GM18951 (cell line): ENCODE measurements around the gene ARVCF.

ENCODE experiments used
- POLR2A ChIP-seq: IDR thresholded peaks from 4 replicates; pipeline ENCODE4 v1.6.1; 2011; ENCODE audit warnings: mild to moderate bottlenecking; ENCODE audit not compliant: insufficient read length, insufficient read depth; ENCODE audit errors: extremely low read depth
- in situ Hi-C: fragments of 300-500 bp; cut with MboI; formaldehyde crosslinking; loops from one replicate; pipeline ENCODE4 v1.12.0; 2022; ENCODE audit warnings: low sequenced_read_pairs, mixed read lengths, inconsistent platforms; ENCODE audit not compliant: unreplicated experiment

The ARVCF gene

DNA sequence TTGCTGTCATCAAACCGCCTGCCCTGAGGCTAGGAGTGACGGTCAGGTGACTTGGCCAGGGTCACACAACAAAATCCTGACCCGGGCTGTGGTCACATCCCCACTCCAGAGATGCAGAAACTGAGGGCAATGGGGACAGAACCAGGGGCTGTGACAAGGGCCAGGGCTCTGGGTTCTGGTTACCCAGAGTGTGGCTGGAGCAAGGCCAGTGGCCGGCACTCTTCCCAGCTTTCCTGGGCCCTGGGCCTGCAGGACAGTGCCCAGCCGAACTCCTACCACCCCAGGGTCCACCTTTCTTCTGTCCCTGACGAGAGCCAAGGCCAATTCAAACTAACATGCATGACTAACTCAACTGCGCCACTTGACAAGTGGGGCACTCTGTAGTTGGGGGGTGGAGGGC lies 35.9 kb downstream of the ARVCF start:
- TF ChIP-seq POLR2A: no peak

DNA sequence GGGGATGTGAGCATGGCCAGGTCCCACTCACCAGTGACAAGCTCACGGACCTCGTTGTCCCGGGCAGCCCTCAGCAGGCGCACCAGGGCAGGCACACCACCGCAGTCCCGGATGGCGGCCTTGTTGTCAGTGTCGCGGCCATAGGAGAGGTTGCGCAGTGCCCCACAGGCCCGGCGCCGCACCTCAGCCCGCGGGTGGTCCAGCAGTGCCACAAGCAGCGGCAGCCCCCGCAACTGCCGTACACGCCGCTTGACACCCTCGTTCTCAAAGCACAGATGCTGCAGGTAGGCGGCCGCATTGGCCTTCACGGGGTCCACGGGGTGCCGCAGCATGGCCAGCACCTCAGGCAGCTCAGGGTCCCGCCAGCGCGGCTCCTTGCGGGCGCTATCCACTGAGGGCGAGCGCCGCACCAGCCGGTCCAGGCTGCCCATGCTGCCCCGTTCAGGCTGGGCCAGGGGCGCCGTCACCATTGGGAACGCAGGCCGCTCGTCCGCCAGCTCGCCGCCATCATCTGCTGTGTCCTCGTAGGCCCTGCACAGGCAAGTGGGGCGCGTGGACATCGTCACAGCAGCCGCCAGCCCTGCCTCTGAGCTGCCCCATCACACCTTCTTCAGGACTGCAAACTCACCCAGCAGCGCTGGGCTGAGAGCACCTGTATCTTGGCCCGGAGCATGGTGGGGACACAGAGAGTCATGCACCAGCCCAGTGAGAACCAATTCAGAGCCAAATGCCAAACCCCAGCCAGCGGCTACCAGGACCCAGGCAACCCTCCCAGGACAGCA lies 36.7 kb downstream of the ARVCF start:
- TF ChIP-seq POLR2A: no peak
- in situ Hi-C loops: no loop called here

More for the DNA sequence above, 35.9 kb downstream of the ARVCF start:
- in situ Hi-C loops: no loop called here

DNA sequence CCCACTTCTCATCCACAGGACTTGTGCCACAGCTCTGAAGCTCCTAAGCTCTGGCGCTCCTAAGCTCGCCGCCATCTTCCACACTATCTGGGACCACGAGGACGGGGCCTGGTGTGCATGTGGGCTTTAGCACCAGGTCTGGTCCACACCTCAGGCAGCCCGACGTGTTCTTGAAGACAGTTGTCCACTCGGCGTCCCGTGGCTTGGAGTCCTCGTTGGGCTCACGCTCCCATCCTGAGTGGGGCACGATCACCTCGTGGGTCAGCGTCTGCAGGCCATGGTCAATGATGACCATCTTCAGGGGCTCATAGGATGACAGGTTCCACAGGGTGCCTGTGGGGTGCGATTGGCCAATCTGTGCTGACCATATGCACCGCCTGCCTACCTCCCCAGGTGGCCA lies 37.9 kb downstream of the ARVCF start:
- TF ChIP-seq POLR2A: no peak
- in situ Hi-C loops: no loop called here

DNA sequence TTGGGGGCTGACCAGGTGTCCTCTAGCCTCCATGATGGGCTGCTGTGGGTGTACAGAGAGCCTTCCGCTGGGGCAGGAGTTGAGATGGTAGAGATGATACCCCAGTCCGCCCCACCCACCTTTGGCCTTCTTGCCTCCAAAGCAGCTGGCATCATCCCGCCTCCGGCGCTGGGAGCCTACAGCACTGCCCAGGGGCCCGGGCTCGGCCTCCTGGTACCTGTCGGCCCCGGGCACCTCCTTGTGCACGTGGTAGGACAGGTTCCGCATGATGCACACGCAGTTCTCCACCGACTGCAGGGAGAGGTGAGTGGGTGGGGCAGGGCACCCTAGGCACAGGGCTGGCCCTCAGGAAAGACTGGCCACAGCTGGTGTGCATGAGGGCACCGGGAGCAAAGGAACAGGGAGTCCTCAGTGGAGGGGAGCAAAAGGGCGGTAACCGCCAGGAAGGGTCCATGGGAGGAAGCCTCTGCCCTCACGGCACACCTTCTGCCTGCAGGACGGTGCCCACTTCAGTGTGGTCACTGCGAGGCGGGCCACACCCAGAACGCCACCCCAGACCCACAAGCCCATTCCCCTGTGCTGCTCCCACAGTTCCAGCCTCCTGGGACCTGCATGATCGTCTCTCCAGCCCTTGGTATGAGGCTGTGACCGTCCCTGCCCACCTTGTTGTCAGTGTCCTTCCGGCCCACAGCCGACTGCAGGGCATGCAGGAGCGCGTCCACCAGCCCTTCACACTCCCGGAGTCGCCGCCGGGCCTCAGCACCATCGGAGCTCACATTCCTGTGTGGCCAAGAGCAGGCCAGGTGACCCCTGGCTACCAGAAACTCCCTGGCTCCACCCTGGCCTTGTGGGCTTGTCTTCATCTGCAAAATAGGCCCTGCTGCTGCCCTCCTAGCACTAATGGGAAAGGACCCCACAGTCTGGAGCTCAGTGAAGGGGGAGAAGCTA lies 39.1 kb downstream of the ARVCF start:
- in situ Hi-C loops: no loop called here
- no peak for TF ChIP-seq POLR2A

DNA sequence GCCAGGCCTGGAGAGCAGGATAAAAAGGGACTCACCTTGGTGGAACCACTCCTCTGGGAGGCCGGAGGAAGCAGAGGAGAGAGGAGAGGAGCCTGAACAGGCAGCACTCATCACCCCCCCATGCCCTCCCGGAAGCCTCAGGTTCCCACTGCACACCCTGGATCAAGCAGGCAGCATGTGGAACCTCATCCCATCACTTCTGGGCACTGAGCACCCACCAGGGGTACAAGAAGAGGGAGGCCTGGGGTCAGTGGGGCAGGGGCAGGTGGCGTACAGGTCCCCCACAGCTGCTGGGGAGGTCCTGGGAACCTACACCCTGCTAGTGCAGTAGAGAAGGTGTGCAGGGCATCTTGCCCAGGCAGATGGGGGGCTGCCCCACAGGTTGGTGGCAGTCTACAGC lies 40.0 kb downstream of the ARVCF start:
- in situ Hi-C loops: no loop called here
- no peak for TF ChIP-seq POLR2A

DNA sequence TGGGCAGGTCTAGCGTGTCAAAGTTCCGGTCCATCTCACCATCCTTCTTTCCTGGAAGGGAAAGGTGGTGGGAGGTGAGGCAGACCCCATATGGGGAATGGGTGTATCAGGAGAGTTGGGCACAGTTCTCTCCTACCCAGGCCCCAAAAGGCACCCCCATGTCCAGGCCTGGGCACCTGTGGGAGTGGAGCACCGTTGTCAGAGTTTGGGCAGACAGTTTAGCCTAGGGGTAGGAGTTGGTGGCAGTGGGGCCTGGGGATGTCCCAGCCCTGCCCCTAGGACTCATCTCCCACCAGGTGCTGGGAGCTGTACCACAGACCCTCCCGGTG lies 41.0 kb downstream of the ARVCF start:
- in situ Hi-C loops: no loop called here
- TF ChIP-seq POLR2A: no peak

DNA sequence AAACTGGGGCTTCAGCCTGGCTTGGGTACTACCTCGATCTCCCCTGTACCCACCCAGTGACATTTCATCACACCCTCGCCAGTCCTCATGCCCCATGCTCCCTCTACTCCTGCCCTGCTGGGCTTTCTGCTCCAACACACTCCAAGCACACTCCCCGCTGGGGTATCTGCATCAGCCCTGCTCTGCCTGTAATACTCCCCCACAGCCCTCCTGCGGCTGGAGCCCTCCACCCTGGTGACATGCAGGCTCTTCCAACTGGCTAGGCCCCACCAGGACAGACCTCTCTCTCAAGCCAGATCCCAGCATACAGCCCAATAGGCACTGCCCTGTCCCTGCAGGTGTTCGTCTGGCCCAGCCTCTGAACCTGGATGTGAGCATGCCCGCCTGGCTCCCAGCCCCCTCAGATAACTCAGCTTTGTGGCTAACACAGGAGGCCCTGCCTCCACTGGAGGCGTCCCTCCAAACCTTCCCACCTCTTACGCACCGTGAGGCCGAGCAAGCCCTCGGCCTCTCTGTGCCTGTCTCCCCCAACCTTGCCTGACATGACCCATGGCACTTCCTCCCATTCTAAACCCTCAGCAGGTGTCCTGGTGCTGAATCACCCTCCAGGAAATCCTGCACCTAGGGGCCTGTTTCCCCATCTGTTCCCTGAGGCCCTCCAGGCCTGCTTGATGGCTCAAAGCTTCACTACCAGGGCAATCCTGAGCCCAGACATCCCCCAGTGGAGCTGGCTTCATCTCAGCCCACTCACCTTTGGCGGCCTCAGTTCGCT lies 41.5 kb downstream of the ARVCF start:
- in situ Hi-C loops: no loop called here

DNA sequence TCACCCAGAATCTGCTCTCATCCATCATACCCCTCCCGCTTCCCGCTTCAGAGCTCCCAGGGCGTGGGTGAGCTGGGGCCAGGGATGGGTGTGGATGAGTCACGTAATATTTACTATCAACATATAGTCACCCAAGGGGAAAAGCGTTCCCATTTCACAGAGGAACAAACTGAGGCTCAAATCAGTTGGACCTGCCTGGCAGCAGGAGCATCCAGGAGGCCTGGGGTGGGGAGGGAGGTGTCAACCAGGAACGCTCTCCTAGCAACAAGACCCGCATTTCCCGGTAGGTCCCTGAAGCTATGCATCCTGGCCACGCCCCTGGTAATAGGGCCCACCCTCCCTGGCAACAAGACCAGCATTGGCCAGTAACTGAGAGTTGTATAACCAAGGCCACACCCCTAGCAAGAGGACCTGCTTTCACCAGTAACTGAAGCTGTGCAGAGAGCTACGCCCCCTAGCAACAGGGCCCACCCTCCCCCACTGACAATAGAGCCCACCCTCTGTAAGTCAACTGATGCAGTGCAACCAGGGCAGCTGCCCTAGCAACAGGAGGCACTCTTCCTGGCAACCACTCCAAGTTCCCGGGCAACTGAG lies 42.3 kb downstream of the ARVCF start:
- in situ Hi-C loops: no loop called here
- TF ChIP-seq POLR2A: no peak

More for the DNA sequence above, 41.5 kb downstream of the ARVCF start:
- TF ChIP-seq POLR2A: no peak

DNA sequence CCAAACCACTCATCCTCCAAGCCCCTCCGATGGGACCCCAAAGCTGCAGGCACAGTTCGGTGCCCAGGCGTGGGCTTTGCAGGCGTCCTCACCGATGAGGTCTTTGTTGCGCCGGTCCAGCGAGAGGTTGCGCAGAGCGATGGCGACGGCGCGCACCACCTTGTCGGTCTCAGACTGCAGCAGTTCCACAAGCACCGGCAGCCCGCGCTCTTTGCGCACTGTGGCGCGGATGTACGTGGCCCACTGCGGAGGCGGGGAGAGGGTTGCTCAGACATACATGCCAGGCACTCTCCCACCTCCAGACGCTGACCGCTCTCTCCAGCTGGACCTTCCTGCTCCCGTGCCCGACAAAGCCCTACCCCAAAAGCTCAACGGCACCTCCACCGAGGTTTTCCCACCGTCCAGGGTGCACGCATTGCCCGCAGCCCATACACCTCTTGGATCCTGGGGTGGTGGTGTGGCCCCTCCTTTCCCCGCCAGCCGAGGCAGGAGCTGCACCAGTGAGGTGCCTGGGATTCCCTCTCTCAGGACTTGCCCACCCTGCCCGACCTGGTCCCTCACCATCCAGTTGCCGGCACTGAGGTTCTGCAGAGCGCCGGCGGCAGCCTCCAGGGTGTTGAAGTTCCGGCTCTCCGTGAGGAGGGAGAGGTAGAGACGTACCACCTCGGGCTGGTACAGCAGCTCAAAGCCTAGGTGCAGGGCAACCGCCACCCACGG lies 42.9 kb downstream of the ARVCF start:
- in situ Hi-C loops: no loop called here
- no peak for TF ChIP-seq POLR2A

DNA sequence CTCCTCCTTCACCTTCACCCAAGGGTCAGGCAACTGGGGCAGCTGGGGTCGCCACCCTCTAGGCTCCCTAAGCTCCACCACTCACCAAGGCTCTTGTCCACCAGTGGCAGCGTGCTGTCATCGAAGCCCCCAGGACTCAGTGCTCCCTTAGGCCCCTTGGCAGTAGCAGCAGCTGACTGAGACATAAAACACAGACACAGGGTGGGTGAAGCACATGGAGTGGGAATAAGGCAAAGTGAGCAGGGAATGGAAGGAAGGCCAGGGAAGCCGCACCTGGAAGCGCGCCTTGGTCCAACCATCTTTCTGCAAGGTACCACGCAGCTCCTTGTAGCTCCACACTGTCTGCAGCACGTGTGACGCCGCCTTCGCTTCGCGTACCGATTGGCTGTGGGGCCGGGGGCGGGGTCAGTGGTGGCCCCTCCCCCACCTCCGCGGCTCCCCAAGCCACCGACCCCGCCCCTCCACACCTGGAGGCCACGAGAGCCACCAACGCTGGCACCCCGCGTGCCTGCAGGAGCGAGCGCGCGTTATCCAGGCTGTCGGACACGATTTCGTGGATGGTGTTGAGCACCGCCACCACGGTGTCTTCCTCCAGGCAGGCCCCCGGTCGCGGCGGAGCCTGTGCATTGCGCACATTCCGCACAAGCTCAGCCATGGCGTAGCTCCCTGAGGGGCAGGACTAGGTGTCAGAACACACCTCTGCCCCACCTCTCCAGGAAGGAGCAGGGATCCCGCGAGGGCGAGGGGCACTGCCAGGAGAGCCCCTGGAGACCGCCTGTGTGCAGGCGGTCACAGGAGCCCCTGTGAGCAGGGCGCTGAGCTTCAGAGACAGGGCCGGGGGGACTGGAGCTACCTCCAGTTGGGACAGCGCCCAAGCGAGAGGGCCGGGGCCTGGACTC lies 43.7 kb downstream of the ARVCF start:
- TF ChIP-seq POLR2A: no peak
- in situ Hi-C loops: no loop called here

DNA sequence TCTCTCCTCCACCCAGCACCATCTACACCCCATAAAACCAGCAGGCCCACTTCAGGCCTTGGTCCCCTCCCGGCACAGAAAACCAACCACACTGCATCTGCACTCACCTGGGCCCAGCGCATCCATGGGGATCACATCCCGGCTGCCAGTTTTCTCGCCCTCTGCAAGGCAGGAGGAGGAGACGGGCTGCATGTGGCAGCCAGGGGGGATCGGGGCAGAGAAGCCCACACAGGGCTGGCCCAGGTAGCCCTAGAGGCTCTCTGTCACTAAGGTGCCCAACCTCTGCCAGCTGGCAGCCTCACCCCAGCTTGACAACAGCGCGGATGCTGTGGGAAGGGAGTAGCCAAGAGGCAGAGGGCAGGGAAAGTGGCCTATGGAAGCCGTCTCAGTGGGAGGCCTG lies 44.4 kb downstream of the ARVCF start:
- in situ Hi-C loops: no loop called here
- no peak for TF ChIP-seq POLR2A
